SK-N-MC (cell line): ENCODE data around the gene DACT3.

Experiments
- DNase-seq: peaks from one replicate; pipeline ENCODE4 v3.0.0-alpha.2; 2011; ENCODE audit warnings: low read depth, low spot score
- H3K27ac ChIP-seq: fragments of 200-600 bp; sonication (generic); 2 replicates; pipeline ENCODE4 v1.5.1; 2016; ENCODE audit warnings: mixed run types
- H3K36me3 ChIP-seq: fragments of 200-600 bp; sonication (generic); 2 replicates; pipeline ENCODE4 v1.6.1; 2017; ENCODE audit warnings: antibody characterized with exemption, low read length, mixed read lengths; ENCODE audit not compliant: insufficient read depth
- H3K4me3 ChIP-seq: fragments of 200-600 bp; sonication (generic); 2 replicates; pipeline ENCODE4 v1.5.1; 2016
- H3K9ac ChIP-seq: fragments of 200-600 bp; sonication (generic); 2 replicates; pipeline ENCODE4 v1.8.0; 2017; ENCODE audit warnings: mixed run types, mixed read lengths; ENCODE audit not compliant: insufficient read length
- H3K9me3 ChIP-seq: fragments of 200-600 bp; sonication (generic); 2 replicates; pipeline ENCODE4 v1.6.1; 2017; ENCODE audit warnings: low read depth, mild to moderate bottlenecking, antibody characterized with exemption, low read length, moderate library complexity, mixed read lengths
- EZH2 ChIP-seq: fragments of 200-600 bp; sonication (generic); IDR thresholded peaks from one replicate; pipeline ENCODE4 v1.6.1; 2017; ENCODE audit warnings: antibody characterized with exemption
- FOXP2 ChIP-seq: optimal IDR thresholded peaks from 2 replicates; pipeline ENCODE3; 2011; ENCODE audit warnings: mild to moderate bottlenecking, moderate library complexity; ENCODE audit not compliant: insufficient read depth; ENCODE audit errors: extremely low read length, control extremely low read depth
- POLR2AphosphoS5 ChIP-seq: IDR thresholded peaks from 2 replicates; pipeline ENCODE4 v1.6.1; 2012; ENCODE audit warnings: mild to moderate bottlenecking, low read depth, low read length, borderline replicate concordance

Gene DACT3

DNA sequence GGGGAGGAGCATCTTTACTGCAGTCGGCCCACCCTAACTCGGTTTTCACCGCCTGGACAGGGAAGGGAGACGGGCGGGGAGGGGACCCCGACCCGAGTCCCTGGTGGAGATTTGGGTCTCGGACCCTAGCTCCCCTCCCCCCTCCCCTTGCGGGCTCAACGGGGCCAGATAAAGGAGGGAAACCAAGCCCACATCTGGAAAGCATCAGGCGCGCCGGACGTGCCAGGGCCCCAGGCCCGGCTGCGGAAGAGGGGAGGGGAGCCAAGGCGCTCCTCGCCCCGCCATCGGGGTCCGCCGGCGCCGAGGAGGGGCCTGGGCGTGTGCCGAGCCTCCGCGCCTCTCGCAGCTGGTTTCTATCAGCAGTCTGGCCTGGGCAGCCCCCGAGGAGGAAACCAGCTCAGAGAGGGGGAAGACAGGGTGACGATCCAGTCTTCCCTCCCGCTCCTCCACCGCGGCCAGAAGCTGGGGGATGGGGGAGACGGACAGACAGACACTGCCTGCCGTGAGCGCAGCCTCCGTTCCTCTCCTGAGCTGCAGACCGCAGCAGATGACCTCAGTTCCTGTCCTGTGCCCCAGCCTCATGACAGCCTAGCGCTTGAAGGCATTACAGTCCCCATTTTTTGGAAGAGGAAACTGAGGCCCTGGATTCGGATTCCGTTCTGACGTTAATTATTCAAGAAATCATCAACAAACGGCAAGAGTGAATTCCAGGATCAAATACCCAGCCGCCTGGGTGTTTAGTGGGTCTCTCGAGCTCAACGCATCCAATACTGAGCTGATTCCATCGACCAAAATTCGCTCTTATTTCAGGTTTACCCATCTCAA is 21.4 kb downstream of the DACT3 start:
- Histone ChIP-seq H3K36me3 (no peaks in the 10 kb centered on the region), H3K9me3 (no peaks in the 10 kb centered on the region), H3K27ac (peak overlapping the region; percentile 28; the same call in 1 of the 2 replicates), H3K4me3 (peak overlapping the region; percentile 85), H3K9ac (peak overlapping the region; percentile 45)
- no peak for DNase-seq
- TF ChIP-seq EZH2 (no peak), FOXP2 (no peak), POLR2AphosphoS5 (no peak)

- no peak for TF ChIP-seq POLR2AphosphoS5
- no peak for TF ChIP-seq FOXP2
- TF ChIP-seq EZH2 = no peak
- H3K27ac ChIP-seq = no peak overlapping the region
- no peak overlapping the region for H3K9ac ChIP-seq
- no peaks in the 10 kb centered on the region for H3K36me3 ChIP-seq
- no peaks in the 10 kb centered on the region for H3K9me3 ChIP-seq
- no peak overlapping the region for H3K4me3 ChIP-seq
- no peak for DNase-seq
Observed at GRCh38 chr19:46637224-46637623, 23.8 kb downstream of the DACT3 start.

GRCh38 chr19:46635920-46636761 is 24.8 kb downstream of the DACT3 start, which contains the start of gene GNG8:
GNG8 (minus strand) TSS chr19:46636202; CDS start chr19:46634682, 1,520 bp downstream.
- Histone ChIP-seq H3K9me3 (no peaks in the 10 kb centered on the region), H3K9ac (no peak within 1 kb of the TSS), H3K36me3 (no peaks in the 10 kb centered on the region), H3K27ac (no peak within 1 kb of the TSS), H3K4me3 (no peak within 1 kb of the TSS)
- no peak for TF ChIP-seq POLR2AphosphoS5
- no peak for DNase-seq

DNA sequence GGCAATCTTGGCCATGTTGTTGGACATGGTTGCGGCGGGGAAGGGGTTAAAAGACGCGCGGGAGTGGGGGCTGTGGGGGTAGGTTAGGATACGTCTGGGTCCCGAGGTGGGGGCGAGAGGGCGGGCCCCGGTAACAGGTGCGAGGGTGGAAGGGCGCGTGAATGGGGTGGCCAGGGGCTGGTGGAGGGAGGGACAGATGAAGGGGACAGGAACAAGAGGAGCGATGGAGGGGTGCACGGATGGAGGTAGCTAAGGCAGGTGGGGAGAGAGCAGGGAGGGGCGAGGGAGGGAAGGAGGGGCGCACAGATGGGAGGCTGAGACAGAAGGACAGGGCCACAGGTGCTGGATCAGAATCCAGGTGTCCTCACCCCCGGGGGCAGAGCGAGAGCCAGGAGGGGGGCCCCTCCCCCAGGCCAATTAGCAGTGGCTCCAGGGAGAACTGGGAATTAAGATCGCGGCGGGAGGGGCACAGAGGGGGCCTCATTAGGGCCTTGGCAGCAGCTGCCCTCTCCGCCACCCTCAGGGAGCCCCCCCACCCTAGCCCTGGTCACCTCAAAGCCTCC is 26.2 kb downstream of the DACT3 start:
- Histone ChIP-seq H3K36me3 (no peaks in the 10 kb centered on the region), H3K4me3 (peak overlapping the region; percentile 74), H3K9ac (no peak overlapping the region), H3K9me3 (no peaks in the 10 kb centered on the region), H3K27ac (no peak overlapping the region)
- TF ChIP-seq EZH2 = no peak
- TF ChIP-seq POLR2AphosphoS5 = no peak
- TF ChIP-seq FOXP2 = no peak
- DNase-seq = no peak

GRCh38 chr19:46634045-46634655 is 26.8 kb downstream of the DACT3 start:
- Histone ChIP-seq H3K27ac (no peak overlapping the region), H3K9ac (no peak overlapping the region), H3K9me3 (no peaks in the 10 kb centered on the region), H3K36me3 (no peaks in the 10 kb centered on the region), H3K4me3 (peak overlapping the region; percentile 75)
- TF ChIP-seq FOXP2 (no peak), EZH2 (no peak), POLR2AphosphoS5 (no peak)
- no peak for DNase-seq

DNA sequence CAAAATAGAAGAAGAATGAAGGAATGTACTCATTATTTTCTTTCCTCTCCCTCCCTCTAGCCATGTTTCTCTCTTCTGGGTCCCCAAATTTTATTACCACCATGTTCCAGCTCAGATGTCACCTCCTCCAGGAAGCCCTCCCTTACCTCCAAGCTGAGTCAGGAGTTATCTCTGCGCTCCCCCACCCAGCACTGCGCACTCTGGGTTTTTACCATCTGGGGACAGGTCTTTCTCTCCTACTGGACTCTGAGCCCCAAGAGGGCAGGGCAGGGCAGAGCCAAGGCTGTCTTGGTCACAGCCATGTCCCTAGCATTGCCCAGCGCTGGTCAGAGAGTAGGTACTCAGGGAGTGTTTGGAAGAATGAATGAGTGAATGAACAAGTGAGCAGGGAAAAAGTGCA is 27.9 kb downstream of the DACT3 start:
- H3K27ac ChIP-seq = no peak overlapping the region
- no peak overlapping the region for H3K4me3 ChIP-seq
- H3K36me3 ChIP-seq = no peaks in the 10 kb centered on the region
- no peak overlapping the region for H3K9ac ChIP-seq
- no peaks in the 10 kb centered on the region for H3K9me3 ChIP-seq
- DNase-seq = no peak
- TF ChIP-seq FOXP2 (no peak), EZH2 (no peak), POLR2AphosphoS5 (no peak)

DNA sequence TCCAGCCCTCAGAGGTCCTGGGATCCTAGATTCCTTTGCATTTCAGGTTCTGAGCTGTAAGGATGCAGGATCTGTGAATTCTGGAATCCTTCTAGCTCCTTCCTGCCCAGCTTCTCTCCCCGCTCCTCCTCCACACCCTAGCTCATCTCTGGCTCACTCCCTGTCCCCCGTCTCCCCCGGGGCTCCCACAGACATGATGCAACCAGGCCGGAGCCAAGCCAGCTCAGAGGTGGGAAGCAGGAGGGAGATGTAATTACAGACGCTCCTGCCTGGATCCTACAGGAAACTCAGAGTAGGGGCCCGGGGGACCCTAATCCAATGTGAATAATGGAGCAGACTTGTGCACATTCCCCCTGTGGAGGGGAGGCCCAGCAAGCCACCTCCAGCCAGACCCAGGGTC is 29.5 kb downstream of the DACT3 start:
- H3K9ac ChIP-seq = no peak overlapping the region
- no peaks in the 10 kb centered on the region for H3K36me3 ChIP-seq
- TF ChIP-seq POLR2AphosphoS5 (no peak), EZH2 (no peak), FOXP2 (no peak)
- DNase-seq = no peak
- H3K9me3 ChIP-seq = no peaks in the 10 kb centered on the region
- H3K27ac ChIP-seq = no peak overlapping the region
- H3K4me3 ChIP-seq = no peak overlapping the region
